GM21786 (cell line): ENCODE data around the gene GNAS.
"Not testable (repeated sequence)": the region's sequence is repeated elsewhere in the genome, so short reads cannot be mapped to it uniquely, and the experiment has no call there.

Experiments
- ATAC-seq: cut with Tn5 transposase; IDR thresholded peaks from one replicate; pipeline ENCODE4 v1.9.1; 2021; ENCODE audit not compliant: unreplicated experiment

The GNAS gene

DNA sequence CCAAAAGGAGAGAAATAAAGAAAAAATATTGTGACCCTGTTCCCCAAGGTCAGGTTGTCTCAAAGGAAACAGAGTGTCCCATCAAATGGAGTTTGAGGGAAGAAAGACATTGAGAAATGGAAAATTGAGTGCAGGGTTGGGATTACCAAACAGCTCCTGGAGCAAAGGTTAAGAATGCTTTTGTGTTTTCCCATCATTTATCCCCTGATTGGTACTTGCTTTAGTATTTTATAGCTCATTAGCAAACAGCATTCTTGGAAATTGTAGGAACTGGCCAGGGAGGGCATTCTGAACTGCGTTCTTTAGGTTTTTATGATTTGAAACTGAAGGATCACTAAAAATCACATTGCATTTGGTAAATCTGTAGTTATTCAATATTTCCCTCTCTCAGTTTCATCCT is 69.5 kb downstream of the GNAS start:
- no peak for ATAC-seq

DNA sequence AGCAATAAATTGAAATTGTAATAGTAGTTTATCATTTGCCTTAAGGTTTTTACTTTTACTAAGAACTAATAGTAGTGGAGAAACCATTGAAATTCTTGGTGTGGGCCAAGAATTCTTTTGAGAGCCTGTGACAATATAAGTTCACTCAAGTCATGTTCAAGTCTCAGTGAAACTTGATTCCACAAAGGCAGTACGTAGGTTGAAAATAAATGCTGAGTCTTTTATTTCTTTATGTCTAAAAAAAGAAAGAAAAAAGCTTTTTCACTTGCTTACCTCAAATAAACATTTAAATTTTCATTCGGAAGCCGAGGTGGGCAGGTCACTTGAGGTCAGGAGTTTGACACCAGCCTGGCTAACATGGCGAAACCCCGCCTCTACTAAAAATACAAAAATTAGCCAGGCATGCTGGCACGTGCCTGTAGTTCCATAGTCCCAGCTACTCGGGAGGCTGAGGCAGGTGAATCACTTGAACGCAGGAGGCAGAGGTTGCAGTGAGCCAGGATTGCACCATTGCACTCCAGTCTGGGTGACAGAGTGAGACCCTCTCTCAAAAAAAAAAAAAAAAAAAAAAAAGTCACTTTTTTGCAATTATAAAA is 70.7 kb downstream of the GNAS start:
- no peak for ATAC-seq

GRCh38 chr20:58926802-58927489 is 74.4 kb downstream of the GNAS start:
- no peak for ATAC-seq

GRCh38 chr20:58927490-58928061 is 75.1 kb downstream of the GNAS start:
- no peak for ATAC-seq

GRCh38 chr20:58930496-58930895 is 78.0 kb downstream of the GNAS start:
- ATAC-seq, result no peak

DNA sequence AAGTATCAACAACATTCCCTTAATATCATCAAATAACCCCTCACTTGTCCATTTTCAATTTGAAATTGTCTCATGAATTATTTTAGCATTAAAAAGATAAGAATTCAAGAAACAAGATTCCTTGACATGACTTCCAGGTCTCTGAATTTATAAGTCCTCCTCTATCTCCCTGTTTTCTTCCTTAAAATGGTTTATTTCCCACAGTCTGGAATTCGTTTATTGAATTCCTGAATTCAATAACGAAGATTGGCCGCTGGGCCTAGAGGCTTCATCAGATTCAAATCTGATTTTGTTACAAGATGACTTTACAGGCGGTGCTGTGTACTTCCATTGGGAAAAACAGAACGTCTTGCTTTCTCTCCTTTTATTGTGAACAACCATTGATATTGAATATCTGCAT is 79.7 kb downstream of the GNAS start:
- ATAC-seq, result no peak

DNA sequence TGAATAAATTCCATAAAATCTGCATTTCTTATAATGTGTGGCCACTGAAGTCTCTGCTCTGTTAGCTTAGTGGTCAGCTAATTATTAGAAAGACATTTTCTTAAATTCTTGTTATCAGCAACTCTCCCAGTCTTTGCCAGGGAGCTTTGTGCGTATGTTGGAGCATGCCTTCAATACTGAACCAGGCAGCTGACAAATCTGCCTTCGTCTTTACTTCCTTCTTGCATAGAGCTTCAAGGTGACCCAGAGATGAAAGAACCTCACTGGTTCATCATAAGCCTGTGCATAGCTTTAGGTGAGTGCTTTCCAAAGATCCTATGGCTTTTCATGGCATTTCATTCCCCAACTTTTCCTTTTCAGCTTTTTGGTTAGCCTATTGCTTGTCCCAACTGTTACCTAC is 85.6 kb downstream of the GNAS start:
- ATAC-seq, result no peak

DNA sequence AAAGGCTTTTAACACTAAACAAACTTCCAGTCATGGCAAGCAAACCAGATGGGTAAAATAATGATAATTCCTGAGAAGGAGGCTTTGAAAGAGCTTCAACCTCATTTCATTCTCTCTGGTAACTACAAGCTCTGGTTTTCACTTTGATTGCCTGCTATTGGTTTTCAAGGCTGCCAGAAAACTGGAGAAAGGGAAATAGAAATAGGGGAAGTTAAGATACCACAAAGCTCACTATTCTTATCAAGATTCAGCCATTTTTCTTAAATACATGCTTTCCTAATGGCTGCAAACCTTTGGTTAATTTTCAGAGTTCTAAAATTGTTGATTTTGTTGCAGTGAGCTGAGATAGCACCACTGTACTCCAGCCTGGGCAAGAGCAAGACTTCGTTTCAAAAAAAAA is 86.0 kb downstream of the GNAS start:
- ATAC-seq, result no peak

DNA sequence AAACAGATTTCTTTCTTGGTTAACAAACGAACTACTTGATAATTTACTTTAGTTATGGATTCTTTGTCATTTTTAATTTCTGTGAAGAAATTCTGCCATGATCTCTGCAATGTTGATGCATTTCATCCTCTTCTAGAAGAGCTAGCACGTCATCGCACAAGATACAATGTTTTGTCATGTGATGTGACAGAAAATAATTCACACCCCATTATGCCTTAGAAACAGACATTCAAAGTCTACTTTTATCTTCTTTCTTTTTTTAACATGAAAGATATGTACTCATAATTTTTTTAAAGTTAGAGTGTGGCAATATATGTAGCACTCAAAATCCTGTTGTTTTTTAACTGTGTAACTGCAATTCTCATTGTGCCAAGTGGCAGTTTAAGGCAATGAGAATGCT is 89.0 kb downstream of the GNAS start:
- ATAC-seq, result no peak

- no peak for ATAC-seq
Measured at GRCh38 chr20:58942549-58942948, 90.0 kb downstream of the GNAS start.

GRCh38 chr20:58944610-58945009 is 92.1 kb downstream of the GNAS start:
- no peak for ATAC-seq

- ATAC-seq, result no peak
Measured at GRCh38 chr20:58945965-58946631, 93.6 kb downstream of the GNAS start.

GRCh38 chr20:58947797-58948388 is 95.4 kb downstream of the GNAS start:
- not testable (repeated sequence) for ATAC-seq

DNA sequence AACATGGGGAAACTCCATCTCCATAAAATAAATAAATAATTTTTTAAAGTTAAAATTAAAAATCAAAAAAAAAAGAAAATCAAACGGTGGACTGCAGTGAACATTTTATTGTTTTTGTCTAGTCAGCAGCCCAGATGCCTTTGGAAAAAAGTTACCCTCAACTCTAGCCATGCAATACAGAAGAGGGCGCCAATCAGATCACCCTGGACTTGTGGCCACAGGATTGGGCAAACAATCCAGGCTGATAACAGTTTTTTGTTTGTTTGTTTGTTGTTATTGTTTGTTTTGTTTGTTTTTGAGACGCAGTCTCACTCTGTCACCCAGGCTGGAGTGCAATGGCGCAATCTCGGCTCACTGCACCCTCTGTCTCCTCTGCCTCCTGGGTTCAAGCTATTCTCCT is 98.1 kb downstream of the GNAS start:
- no peak for ATAC-seq

GRCh38 chr20:58953050-58953449 is 100.5 kb downstream of the GNAS start:
- ATAC-seq, result no peak

- ATAC-seq, result no peak
Measured at GRCh38 chr20:58956078-58956477, 103.6 kb downstream of the GNAS start.

- ATAC-seq, result no peak
Measured at GRCh38 chr20:58959652-58960051, 107.1 kb downstream of the GNAS start.
